WERI-Rb-1 (cell line): Measurements from ENCODE around the gene NSG2.

Source experiments
- DNase-seq: peaks from one replicate; pipeline ENCODE4 v3.0.0-alpha.2; 2020
- H3K27ac ChIP-seq: fragments of 250-450 bp; sonication (Bioruptor Pico); 2 replicates; pipeline ENCODE4 v1.5.1; 2020; ENCODE audit warnings: mild to moderate bottlenecking, moderate library complexity
- H3K27me3 ChIP-seq: fragments of 250-450 bp; sonication (Bioruptor Pico); 2 replicates; pipeline ENCODE4 v1.5.1; 2021; ENCODE audit warnings: mild to moderate bottlenecking, low read depth, moderate library complexity; ENCODE audit not compliant: insufficient read depth, severe bottlenecking
- H3K36me3 ChIP-seq: fragments of 250-450 bp; sonication (Bioruptor Pico); 2 replicates; pipeline ENCODE4 v1.5.1; 2020; ENCODE audit warnings: mild to moderate bottlenecking, moderate library complexity
- H3K4me3 ChIP-seq: 2 replicates; pipeline ENCODE4 v1.5.1; 2011; ENCODE audit warnings: low read depth, mild to moderate bottlenecking, control low read depth, low read length
- H3K9me3 ChIP-seq: fragments of 250-450 bp; sonication (Bioruptor Pico); 2 replicates; pipeline ENCODE4 v1.5.1; 2021; ENCODE audit warnings: mild to moderate bottlenecking, moderate library complexity; ENCODE audit not compliant: severe bottlenecking
- CTCF ChIP-seq: IDR thresholded peaks from 2 replicates; pipeline ENCODE4 v1.5.1; 2011; ENCODE audit warnings: low read depth, mild to moderate bottlenecking, control low read depth, inconsistent platforms, low read length

Gene NSG2

GRCh38 chr5:174063082-174063756 is 17.7 kb downstream of the NSG2 start:
- no peak for TF ChIP-seq CTCF
- peaks cover 6% of the 10 kb centered on the region for H3K27me3 ChIP-seq

GRCh38 chr5:174064171-174064570 is 18.7 kb downstream of the NSG2 start:
- no peak overlapping the region for H3K27ac ChIP-seq
- DNase-seq, result no peak
- H3K4me3 ChIP-seq, result no peak overlapping the region
- no peak for TF ChIP-seq CTCF
- H3K36me3 ChIP-seq, result no peaks in the 10 kb centered on the region
- peaks cover 6% of the 10 kb centered on the region for H3K27me3 ChIP-seq
- no peaks in the 10 kb centered on the region for H3K9me3 ChIP-seq

More at GRCh38 chr5:174063082-174063756, 17.7 kb downstream of the NSG2 start:
- no peak overlapping the region for H3K4me3 ChIP-seq
- no peak for DNase-seq
- no peak overlapping the region for H3K27ac ChIP-seq
- H3K9me3 ChIP-seq, result no peaks in the 10 kb centered on the region
- no peaks in the 10 kb centered on the region for H3K36me3 ChIP-seq

- H3K27ac ChIP-seq, result no peak overlapping the region
- no peak overlapping the region for H3K4me3 ChIP-seq
- TF ChIP-seq CTCF, result no peak
- H3K9me3 ChIP-seq, result no peaks in the 10 kb centered on the region
- no peaks in the 10 kb centered on the region for H3K36me3 ChIP-seq
- peaks cover 6% of the 10 kb centered on the region for H3K27me3 ChIP-seq
- no peak for DNase-seq
Measured at GRCh38 chr5:174065528-174066197, 20.2 kb downstream of the NSG2 start.

GRCh38 chr5:174067499-174067898 is 22.0 kb downstream of the NSG2 start:
- Histone ChIP-seq H3K27me3 (peaks cover 6% of the 10 kb centered on the region), H3K36me3 (no peaks in the 10 kb centered on the region), H3K27ac (no peak overlapping the region), H3K4me3 (no peak overlapping the region), H3K9me3 (no peaks in the 10 kb centered on the region)
- DNase-seq, result no peak
- TF ChIP-seq CTCF, result no peak

- no peak for TF ChIP-seq CTCF
- Histone ChIP-seq H3K36me3 (no peaks in the 10 kb centered on the region), H3K27me3 (no peaks in the 10 kb centered on the region), H3K4me3 (no peak overlapping the region), H3K9me3 (no peaks in the 10 kb centered on the region), H3K27ac (no peak overlapping the region)
- no peak for DNase-seq
Measured at GRCh38 chr5:174071484-174071883, 26.0 kb downstream of the NSG2 start.
